GM23338 (cell line): ENCODE data around the gene AGPAT4. TPM values are rescaled to one million over a fixed set of nuclear protein-coding genes. Genes with fewer than 3 reads are reported as not detected.

Experiments used
- ATAC-seq: fragments of 200-7000 bp; cut with Tn5 transposase; 3 replicates; pipeline ENCODE4 v1.9.1; 2020
- DNase-seq: peaks from one replicate; pipeline ENCODE4 v3.0.0-alpha.2; 2015; ENCODE audit warnings: low spot score
- H2AFZ ChIP-seq: fragments of 200-600 bp; sonication (generic); 2 replicates; pipeline ENCODE4 v1.8.0; 2016; ENCODE audit warnings: antibody characterized with exemption, mild to moderate bottlenecking, moderate library complexity
- H3F3A ChIP-seq: fragments of 200-600 bp; sonication (generic); replicated peaks from 2 replicates; pipeline ENCODE4 v1.8.0; 2017; ENCODE audit warnings: antibody characterized with exemption, mixed run types, low read depth
- H3K27ac ChIP-seq: fragments of 200-600 bp; sonication (generic); 2 replicates; pipeline ENCODE4 v1.6.1; 2016; ENCODE audit warnings: low read depth
- H3K27me3 ChIP-seq: fragments of 200-600 bp; sonication (generic); 2 replicates; pipeline ENCODE4 v1.8.0; 2016; ENCODE audit warnings: mild to moderate bottlenecking, mixed run types, moderate library complexity; ENCODE audit not compliant: insufficient read depth
- H3K36me3 ChIP-seq: fragments of 200-600 bp; sonication (generic); 2 replicates; pipeline ENCODE4 v1.8.0; 2016; ENCODE audit warnings: mild to moderate bottlenecking; ENCODE audit not compliant: insufficient read depth
- H3K4me1 ChIP-seq: fragments of 200-600 bp; sonication (generic); 2 replicates; pipeline ENCODE4 v1.8.0; 2016; ENCODE audit warnings: mild to moderate bottlenecking, moderate library complexity; ENCODE audit not compliant: insufficient read depth
- H3K4me2 ChIP-seq: fragments of 200-600 bp; sonication (generic); 2 replicates; pipeline ENCODE4 v1.7.1; 2017; ENCODE audit warnings: mixed run types
- H3K4me3 ChIP-seq: fragments of 200-600 bp; sonication (generic); 2 replicates; pipeline ENCODE4 v1.6.1; 2016; ENCODE audit warnings: mixed run types
- H3K79me2 ChIP-seq: fragments of 200-600 bp; sonication (generic); replicated peaks from 2 replicates; pipeline ENCODE4 v1.8.0; 2017; ENCODE audit warnings: mild to moderate bottlenecking; ENCODE audit not compliant: insufficient read depth
- H3K9me2 ChIP-seq: fragments of 200-600 bp; sonication (generic); 2 replicates; pipeline ENCODE4 v1.8.0; 2017; ENCODE audit not compliant: insufficient read depth
- H4K20me1 ChIP-seq: fragments of 200-600 bp; sonication (generic); replicated peaks from 2 replicates; pipeline ENCODE4 v1.8.0; 2017; ENCODE audit warnings: mild to moderate bottlenecking; ENCODE audit not compliant: insufficient read depth
- H3K27ac Mint-ChIP-seq: 2 replicates; pipeline ENCODE4 v1.8.0; 2020; ENCODE audit warnings: inconsistent platforms, mild to moderate bottlenecking, moderate library complexity, mixed read lengths
- H3K27me3 Mint-ChIP-seq: 3 replicates; pipeline ENCODE4 v1.8.0; 2022; ENCODE audit warnings: low read depth, mild to moderate bottlenecking, moderate library complexity, mixed read lengths, inconsistent platforms; ENCODE audit not compliant: insufficient read depth, poor library complexity
- H3K36me3 Mint-ChIP-seq: 3 replicates; pipeline ENCODE4 v1.8.0; 2021; ENCODE audit warnings: low read depth, mild to moderate bottlenecking, inconsistent platforms, moderate library complexity, mixed read lengths
- H3K4me1 Mint-ChIP-seq: 3 replicates; pipeline ENCODE4 v1.8.0; 2020; ENCODE audit warnings: mild to moderate bottlenecking, inconsistent platforms, mixed read lengths
- H3K4me3 Mint-ChIP-seq: 3 replicates; pipeline ENCODE4 v1.8.0; 2021; ENCODE audit warnings: moderate library complexity, mild to moderate bottlenecking, inconsistent platforms, mixed read lengths
- H3K9me3 Mint-ChIP-seq: 3 replicates; pipeline ENCODE4 v1.8.0; 2020; ENCODE audit warnings: moderate library complexity, mild to moderate bottlenecking, inconsistent platforms, mixed read lengths
- CTCF ChIP-seq, 2 experiments: fragments of 200-600 bp in 1 of 2; sonication (generic) in 1 of 2; conservative IDR thresholded peaks; 2 replicates each; pipeline versions ENCODE4 v1.5.1 to v1.6.1; 2016 to 2017; ENCODE audit warnings: antibody characterized with exemption in 2 of 2, low read depth in 2 of 2, mild to moderate bottlenecking in 2 of 2, moderate library complexity in 1 of 2
- ETS1 ChIP-seq: IDR thresholded peaks from 2 replicates; pipeline ENCODE4 v1.6.1; 2016; ENCODE audit warnings: antibody characterized with exemption
- EZH2 ChIP-seq: fragments of 200-600 bp; sonication (generic); IDR thresholded peaks from one replicate; pipeline ENCODE4 v1.8.0; 2017; ENCODE audit warnings: antibody characterized with exemption, mild to moderate bottlenecking, low read depth; ENCODE audit not compliant: unreplicated experiment
- EZH2phosphoT487 ChIP-seq: fragments of 200-600 bp; sonication (generic); IDR thresholded peaks from one replicate; pipeline ENCODE4 v1.8.1; 2018; ENCODE audit warnings: antibody characterized with exemption; ENCODE audit not compliant: unreplicated experiment
- JUNB ChIP-seq: IDR thresholded peaks from one replicate; pipeline ENCODE4 v1.6.1; 2016; ENCODE audit warnings: antibody characterized with exemption; ENCODE audit not compliant: unreplicated experiment
- NANOG ChIP-seq: IDR thresholded peaks from 2 replicates; pipeline ENCODE4 v1.6.1; 2016; ENCODE audit warnings: antibody characterized with exemption, borderline replicate concordance
- STAT1 ChIP-seq: IDR thresholded peaks from one replicate; pipeline ENCODE4 v1.6.1; 2016; ENCODE audit warnings: antibody characterized with exemption; ENCODE audit not compliant: unreplicated experiment
- ZNF114 ChIP-seq: fragments of 250-450 bp; sonication (Bioruptor Pico); IDR thresholded peaks from 2 replicates; pipeline ENCODE4 v1.5.0; 2020; ENCODE audit warnings: mild to moderate bottlenecking, moderate library complexity
- ZNF331 ChIP-seq: fragments of 250-450 bp; sonication (Bioruptor Pico); IDR thresholded peaks from 2 replicates; pipeline ENCODE4 v1.5.0; 2020; ENCODE audit warnings: low read depth, mild to moderate bottlenecking, moderate library complexity
- ZNF462 ChIP-seq: fragments of 250-450 bp; sonication (Bioruptor Pico); IDR thresholded peaks from 2 replicates; pipeline ENCODE4 v1.5.0; 2020; ENCODE audit warnings: mild to moderate bottlenecking, moderate library complexity
- polyA plus RNA-seq: library from polyadenylated mRNA; unstranded; fragments of >200 nt; fragmentation: Nextera tagmentation; extraction: Ambion mirVana; gene quantifications from 2 replicates; pipeline ENCODE4 v1.2.1, GENCODE V29; 2016
- total RNA-seq: library from RNA; depleted of rRNA; stranded (reverse); fragments of >200 nt; shearing (Covaris generic); gene quantifications from 2 replicates; pipeline ENCODE4 v1.2.3, GENCODE V29; 2014

AGPAT4 gene
- total and polyA plus RNA-seq, 2 experiments from 2014 or later, result 8.9 to 19.3 TPM

- Histone ChIP-seq H3K36me3 (peaks cover 13% of the 10 kb centered on the region; the same call in 1 of the 2 replicates), H4K20me1 (peaks cover 9% of the 10 kb centered on the region; the same call in 1 of the 2 replicates), H2AFZ (no peak overlapping the region), H3K4me3 (no peak overlapping the region), H3K27ac (no peak overlapping the region), H3K4me2 (no peak overlapping the region), H3K79me2 (peaks cover 57% of the 10 kb centered on the region), H3K27me3 (no peaks in the 10 kb centered on the region), H3K4me1 (peaks cover 13% of the 10 kb centered on the region; the same call in 1 of the 2 replicates), H3K9me2 (no peaks in the 10 kb centered on the region), H3F3A (no peaks in the 10 kb centered on the region)
- Mint-ChIP-seq H3K27ac (peak overlapping the region; percentile 46; the same call in 1 of the 2 replicates), H3K9me3 (no peaks in the 10 kb centered on the region; the same call in 2 of the 3 replicates), H3K4me1 (peaks cover 26% of the 10 kb centered on the region), H3K27me3 (peaks cover 2% of the 10 kb centered on the region), H3K36me3 (peaks cover 40% of the 10 kb centered on the region), H3K4me3 (no peak overlapping the region)
- DNase-seq (no peak), ATAC-seq (no peak)
- TF ChIP-seq STAT1 (no peak), ETS1 (no peak), EZH2phosphoT487 (no peak), JUNB (no peak), NANOG (no peak), ZNF114 (no peak), CTCF (conservative IDR thresholded peaks at IDR 0.05; ENCODE audit: low read depth in 2 of 2) (no peak), EZH2 (no peak), ZNF331 (CRISPR knock-in tag) (no peak), ZNF462 (CRISPR knock-in tag) (no peak)
Observed at GRCh38 chr6:161228096-161228495, 45.8 kb downstream of the AGPAT4 start.
